HK-2 (cell line): Measurements from ENCODE around the gene PAQR8.
"Not testable (repeated sequence)": the region's sequence is repeated elsewhere in the genome, so short reads cannot be mapped to it uniquely, and the experiment has no call there.

Experiments
- DNase-seq: peaks from one replicate; pipeline ENCODE4 v3.0.0-alpha.2; 2018; ENCODE audit not compliant: unreplicated experiment

Gene PAQR8

DNA sequence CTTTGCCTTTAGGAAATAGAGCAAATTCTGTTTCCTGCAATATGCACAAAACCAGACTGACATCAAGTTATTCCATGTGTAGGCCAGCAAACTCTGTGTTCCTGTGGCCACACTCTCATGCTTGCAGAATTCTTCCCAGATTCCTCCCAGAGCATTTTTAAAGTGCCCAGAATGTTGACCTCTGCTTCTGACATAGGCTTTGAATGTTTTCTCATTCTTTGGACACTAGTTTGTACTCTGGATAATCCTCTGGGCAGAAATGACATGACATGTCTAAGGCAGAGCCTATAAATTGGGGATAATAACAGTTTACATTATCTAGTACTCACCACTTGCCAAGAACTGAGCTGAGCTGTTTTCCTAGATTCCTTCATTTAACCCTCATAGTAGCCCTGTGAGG lies 49.0 kb downstream of the PAQR8 start:
- no peak for DNase-seq

- no peak for DNase-seq
These were observed 50.0 kb downstream of the PAQR8 start for GRCh38 chr6:52411911-52412310.

DNA sequence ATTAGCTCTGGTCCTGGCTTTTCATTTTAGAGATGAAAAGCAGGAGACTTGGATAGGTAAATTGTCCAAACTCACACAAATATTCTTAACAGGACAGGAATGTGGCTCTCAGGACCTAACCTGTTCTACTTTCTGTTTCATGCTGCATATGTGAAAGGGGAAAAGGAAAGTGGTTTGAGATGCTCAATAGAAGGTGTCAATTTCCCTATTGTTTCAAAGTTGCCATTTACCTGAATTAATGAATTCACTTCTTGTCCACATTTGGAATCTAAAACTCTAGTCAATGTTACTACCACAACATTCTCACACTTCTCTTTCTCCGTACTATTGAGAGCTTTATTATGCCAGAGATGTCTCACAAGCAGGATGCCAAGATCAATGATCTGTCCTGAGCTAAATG lies 53.4 kb downstream of the PAQR8 start:
- no peak for DNase-seq

DNA sequence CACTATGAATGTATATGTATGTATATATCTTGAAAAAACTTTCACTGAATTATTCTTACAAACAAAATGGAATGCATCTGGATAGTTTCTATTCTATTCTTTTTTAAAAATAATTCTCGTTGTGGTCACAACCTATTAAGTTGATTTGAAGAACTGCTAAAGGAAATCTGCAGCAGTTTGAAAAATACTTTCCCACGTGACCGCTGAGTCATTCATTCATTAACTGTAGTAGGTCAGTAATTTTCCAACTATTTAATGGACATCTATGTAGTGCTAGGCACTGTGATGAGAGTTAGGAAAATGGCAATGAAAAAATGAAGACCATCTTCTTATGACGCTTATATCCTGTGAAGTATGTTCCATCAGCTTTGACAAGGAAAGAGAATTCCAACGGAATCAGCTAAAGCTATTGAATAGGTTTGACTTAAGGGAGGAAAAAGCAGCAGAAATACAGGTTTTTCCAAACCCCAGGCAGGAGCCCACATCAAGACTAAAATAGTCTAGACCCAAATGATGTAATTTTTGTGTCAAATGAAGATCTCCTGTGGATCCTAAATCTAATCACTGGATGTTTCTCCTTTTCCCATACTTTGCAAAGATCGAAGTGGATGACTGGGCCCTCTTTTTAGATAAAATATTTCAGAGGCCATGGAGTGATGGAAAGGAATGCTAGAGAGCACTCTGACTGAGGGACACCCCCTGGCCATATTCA lies 54.1 kb downstream of the PAQR8 start:
- no peak for DNase-seq

GRCh38 chr6:52416629-52417151 lies 54.7 kb downstream of the PAQR8 start:
- no peak for DNase-seq

GRCh38 chr6:52417675-52418111 lies 55.7 kb downstream of the PAQR8 start:
- DNase-seq = no peak

DNA sequence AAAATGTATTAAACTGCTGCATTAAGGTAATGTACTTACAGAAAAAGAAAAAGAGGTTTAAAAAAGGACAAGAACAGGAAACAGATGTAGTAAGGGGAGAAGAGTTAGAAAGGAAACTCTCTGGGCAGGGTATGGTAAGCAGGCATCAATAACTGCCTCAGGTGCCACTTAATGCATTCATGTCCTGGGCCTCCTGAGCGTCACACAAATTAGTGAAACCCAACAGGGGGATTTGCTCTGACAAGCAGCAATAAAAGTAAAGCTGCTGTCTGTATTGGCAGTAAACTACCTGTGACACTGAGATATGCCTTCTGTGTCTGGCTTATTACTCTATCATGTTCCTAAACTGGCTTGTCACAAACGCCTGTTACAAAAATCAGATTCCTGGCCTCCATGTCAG lies 56.7 kb downstream of the PAQR8 start:
- no peak for DNase-seq

DNA sequence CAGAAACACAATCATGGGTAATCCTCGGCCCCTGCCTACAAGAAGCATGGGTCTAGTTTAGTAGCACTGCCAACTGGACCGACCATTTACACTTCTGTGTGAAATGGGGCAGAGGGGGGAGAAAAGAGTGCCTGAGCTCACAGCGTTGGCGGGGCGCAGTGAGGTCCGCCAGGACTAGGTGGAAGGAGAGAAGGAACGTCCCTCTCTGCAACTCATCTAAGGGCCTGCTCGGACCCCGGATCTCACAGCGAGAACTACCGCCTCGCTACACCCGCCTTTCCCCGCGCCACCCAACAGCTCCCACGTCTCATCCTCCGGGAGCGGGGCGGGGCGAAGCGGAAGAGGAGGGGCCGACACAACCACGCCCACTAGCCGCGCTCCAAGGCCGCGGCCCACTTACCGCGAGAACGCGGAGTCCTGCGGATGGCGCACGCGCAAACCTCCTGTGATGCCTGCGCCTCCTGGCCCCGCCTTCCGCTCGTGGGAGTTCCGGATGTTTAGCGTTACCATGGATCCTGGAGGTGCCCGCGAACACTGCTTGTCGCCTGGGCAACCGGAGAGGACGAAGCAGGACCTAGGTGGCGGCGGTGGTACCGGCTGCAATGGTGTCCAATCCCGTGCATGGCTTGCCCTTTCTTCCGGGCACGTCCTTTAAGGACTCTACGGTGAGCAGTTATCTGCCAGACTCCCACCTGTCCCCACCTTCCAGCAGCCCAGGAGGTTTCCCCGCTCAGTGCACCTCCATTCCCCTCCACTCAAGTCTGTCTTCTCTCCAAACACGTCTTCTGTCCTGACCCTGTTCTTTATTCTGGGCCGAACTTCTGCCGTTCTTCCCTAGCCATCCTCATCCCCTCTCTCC lies 58.1 kb downstream of the PAQR8 start, which contains the start of gene EFHC1:
EFHC1 (plus strand) TSS at position 534 of the 859 bp plus-strand sequence; CDS start at position 603, 69 bp downstream.
- DNase-seq = peak; percentile 99

GRCh38 chr6:52420668-52421358 lies 58.9 kb downstream of the PAQR8 start:
- peak; percentile 57 for DNase-seq

DNA sequence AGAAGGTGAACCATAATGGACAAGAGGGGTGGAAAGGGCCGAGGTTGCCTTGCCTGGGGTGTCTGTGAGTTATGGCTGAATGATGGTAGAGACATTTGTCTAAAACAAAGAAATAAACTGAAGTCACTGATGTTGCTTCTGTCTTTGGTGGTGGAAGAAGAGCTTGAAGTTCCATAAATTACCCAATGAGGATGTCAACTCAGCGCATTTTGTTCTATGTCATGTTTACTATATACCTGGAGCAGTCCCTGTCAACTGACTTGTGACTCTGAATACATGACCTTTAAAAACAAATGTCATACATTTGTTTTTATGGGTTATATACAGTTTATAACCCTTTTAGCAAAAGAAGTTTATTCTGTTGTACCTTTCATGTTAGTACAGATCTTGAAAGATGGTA lies 60.2 kb downstream of the PAQR8 start:
- DNase-seq = no peak

GRCh38 chr6:52423448-52423847 lies 61.5 kb downstream of the PAQR8 start:
- DNase-seq = no peak

- DNase-seq = peak; percentile 67
These were observed 62.0 kb downstream of the PAQR8 start for GRCh38 chr6:52423971-52424381.

DNA sequence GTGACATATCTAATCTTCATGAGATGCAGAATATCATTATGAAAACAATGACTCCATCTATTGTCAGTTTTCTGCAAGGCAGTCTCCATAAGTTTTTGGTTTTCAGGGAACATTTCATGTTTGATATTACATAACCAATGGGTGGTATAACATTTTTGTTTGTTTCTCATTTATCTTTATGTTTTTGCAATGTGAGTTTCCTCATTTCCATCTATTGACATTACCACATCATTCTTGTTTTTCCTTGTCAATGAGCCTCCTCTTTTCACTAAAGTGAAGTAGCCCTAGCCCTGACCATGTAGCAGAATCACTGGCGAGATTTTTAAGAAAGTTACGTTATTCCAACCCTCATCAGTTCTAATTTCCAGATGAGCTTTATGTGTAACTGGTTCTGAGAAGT lies 62.6 kb downstream of the PAQR8 start:
- no peak for DNase-seq

DNA sequence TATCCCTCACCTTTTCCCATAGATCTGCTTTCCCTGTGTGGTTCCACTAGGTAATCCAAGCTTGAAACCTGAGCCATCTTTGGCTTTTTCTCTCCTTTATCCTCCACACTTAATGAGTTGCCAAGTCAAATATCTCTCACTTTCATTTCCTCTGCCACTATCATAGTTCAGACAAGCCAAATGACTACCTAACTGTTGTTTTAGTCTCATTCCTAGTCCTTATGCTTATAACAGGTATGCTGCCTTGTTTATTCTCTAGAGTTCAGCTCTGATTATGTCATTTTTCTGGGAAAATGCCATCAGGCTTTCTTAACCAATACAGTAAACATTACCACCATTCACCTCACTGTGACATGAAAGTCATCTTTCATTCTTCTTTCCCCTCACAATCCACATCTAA lies 64.7 kb downstream of the PAQR8 start:
- DNase-seq = no peak

GRCh38 chr6:52433294-52433693 lies 71.3 kb downstream of the PAQR8 start:
- DNase-seq = not testable (repeated sequence)

- DNase-seq = no peak
These were observed 73.4 kb downstream of the PAQR8 start for GRCh38 chr6:52435345-52435744.

DNA sequence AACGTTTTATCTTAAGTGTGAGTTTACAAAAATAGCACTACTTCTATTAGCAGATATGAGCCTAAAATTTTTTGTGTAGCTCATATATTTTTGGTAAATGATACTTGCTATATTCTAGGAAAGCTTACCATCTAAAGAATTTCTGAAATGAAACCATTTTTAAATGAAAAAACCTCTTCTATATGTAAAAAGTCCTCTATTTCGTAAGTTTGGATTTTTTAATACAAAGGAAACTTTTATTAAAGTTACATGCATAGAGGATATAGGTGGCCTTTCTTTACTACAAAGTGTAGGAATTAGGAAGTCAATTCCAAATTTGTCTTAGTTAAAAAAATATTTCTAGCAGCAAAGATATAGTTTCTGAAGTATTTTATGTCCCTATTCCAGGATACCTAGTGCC lies 77.0 kb downstream of the PAQR8 start:
- DNase-seq = no peak

GRCh38 chr6:52454556-52454955 lies 92.6 kb downstream of the PAQR8 start:
- DNase-seq = peak; percentile 14

DNA sequence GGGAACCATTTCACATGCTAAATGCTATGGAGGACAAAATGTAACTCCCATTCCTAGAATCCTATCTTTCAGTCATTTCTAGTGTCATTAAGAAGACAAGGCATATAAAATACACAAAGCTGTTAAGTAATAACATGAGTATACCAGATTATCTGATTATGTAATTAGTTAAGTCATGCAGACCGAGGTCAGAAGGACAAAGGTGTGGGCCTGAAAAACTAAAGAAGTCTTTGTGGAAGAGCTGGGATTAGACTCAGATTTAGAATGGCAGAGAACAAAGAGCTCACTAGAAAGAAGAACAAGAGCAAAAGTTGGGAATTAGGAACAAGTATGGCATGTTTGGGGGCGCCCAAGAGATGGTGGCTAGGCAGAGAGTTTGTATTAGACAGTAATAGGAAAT lies 95.1 kb downstream of the PAQR8 start:
- DNase-seq = no peak
